ENCODE measurements around the gene LHX6.

LHX6 gene

GRCh38 chr9:122220673-122221182 is 8.0 kb downstream of the LHX6 start:
- TF ChIP-seq CTCF (IDR thresholded peaks at IDR 0.05; ENCODE audit: low read depth, low read length, missing control alignments) = no peak
- DNase-seq (ENCODE audit: extremely low read depth, low read depth) = no peak
- no peak overlapping the region for H3K4me3 ChIP-seq (replicated peaks; ENCODE audit: low read depth, low read length)

GRCh38 chr9:122219856-122220672 is 8.7 kb downstream of the LHX6 start:
- no peak for TF ChIP-seq CTCF (IDR thresholded peaks at IDR 0.05; ENCODE audit: low read depth, low read length, missing control alignments)
- H3K4me3 ChIP-seq (replicated peaks; ENCODE audit: low read depth, low read length) = 0 out of 2 replicates have a peak overlapping the region, but pooled peaks have one; percentile 3
- no peak for DNase-seq (ENCODE audit: extremely low read depth, low read depth)

- H3K4me3 ChIP-seq (replicated peaks; ENCODE audit: low read depth, low read length) = 0 out of 2 replicates have a peak overlapping the region, but pooled peaks have one; percentile 3
- TF ChIP-seq CTCF (IDR thresholded peaks at IDR 0.05; ENCODE audit: low read depth, low read length, missing control alignments) = no peak
- DNase-seq (ENCODE audit: extremely low read depth, low read depth) = no peak
Measured at GRCh38 chr9:122218935-122219855, 9.6 kb downstream of the LHX6 start.

DNA sequence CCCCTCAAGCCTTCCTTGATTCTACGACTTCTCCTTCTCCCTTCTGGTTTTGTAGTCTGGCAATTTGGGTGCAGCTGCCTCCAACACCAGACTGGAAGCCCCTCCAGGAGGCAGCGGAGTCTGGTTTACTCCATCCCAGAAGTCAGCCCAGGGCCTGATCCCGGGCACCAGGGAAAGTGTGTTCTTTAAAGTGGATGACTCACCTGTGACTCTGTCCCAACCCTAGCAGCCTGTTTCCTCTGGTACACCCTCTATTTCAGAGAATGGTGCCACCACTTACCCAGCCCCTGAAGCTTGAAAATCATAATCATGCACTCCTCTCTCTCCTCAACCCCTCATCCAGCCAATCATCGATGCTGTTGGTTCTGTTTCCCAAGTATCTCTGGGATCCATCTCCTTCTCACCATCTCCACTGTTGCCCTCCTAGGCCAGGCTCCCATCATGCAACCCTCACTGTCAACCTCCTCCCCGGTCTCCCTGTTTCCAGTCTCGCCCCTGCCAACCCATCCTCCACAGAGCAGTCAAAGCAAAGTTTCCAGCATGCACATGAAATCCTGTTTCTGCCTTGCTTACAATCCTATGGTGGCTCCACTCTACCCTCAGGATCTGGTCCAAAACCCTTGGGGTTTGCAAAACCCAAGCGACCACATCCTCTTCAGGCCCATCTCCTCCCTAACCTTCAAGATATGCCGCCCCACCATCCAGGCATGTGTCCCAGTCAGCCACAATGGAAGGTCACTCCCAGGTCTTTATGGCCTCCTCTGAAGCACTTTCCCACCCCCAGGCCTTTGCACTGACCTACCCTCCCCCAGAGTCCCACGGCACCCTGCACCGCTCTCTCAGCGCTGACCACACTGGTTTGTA is 10.5 kb downstream of the LHX6 start:
- no peak for TF ChIP-seq CTCF (IDR thresholded peaks at IDR 0.05; ENCODE audit: low read depth, low read length, missing control alignments)
- no peak for DNase-seq (ENCODE audit: extremely low read depth, low read depth)
- no peak overlapping the region for H3K4me3 ChIP-seq (replicated peaks; ENCODE audit: low read depth, low read length)

DNA sequence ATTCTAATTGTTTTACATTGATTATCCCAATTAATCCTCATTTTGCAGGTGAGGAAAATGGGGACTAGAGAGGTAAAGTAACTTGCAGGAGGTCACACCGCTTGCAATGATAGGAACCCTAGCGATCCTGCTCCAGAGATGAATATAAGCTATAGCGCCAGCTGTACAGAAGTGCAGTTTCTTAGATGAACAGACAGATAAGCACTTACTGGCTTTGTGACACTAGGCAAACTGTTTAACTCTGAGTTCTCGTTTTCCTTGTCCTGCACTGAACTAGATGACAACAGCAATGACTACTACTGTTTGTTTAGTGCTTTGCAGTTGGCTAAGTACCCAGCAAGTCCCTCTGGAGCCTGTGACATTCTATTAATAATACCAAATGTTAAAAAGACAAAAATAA is 11.1 kb downstream of the LHX6 start:
- no peak overlapping the region for H3K4me3 ChIP-seq (replicated peaks; ENCODE audit: low read depth, low read length)
- TF ChIP-seq CTCF (IDR thresholded peaks at IDR 0.05; ENCODE audit: low read depth, low read length, missing control alignments) = no peak
- DNase-seq (ENCODE audit: extremely low read depth, low read depth) = no peak
